Activated CD8-positive, alpha-beta memory T cell treated with anti-CD3 and anti-CD28 coated beads, Interleukin-2, amount 50 U/mL, for 48 hours (primary cell): ENCODE data around the gene CDC42EP4.
"Not testable (repeated sequence)": the region's sequence is repeated elsewhere in the genome, so short reads cannot be mapped to it uniquely, and the experiment has no call there.

Experiments used
- DNase-seq: peaks from one replicate; pipeline ENCODE4 v3.0.0-alpha.2; 2020

Gene CDC42EP4

GRCh38 chr17:73342541-73343167, 30.9 kb upstream of the CDC42EP4 start:
- DNase-seq: no peak

- DNase-seq: no peak
These were observed 30.3 kb upstream of the CDC42EP4 start for GRCh38 chr17:73342050-73342522.

GRCh38 chr17:73341350-73342049, 29.7 kb upstream of the CDC42EP4 start:
- DNase-seq: no peak

- DNase-seq: no peak
These were observed 28.3 kb upstream of the CDC42EP4 start for GRCh38 chr17:73340093-73340596.

GRCh38 chr17:73338566-73339197, 26.9 kb upstream of the CDC42EP4 start:
- DNase-seq: no peak

- DNase-seq: no peak
These were observed 26.3 kb upstream of the CDC42EP4 start for GRCh38 chr17:73338050-73338521.

GRCh38 chr17:73337330-73337710, 25.5 kb upstream of the CDC42EP4 start:
- DNase-seq: no peak

- DNase-seq: no peak
These were observed 24.9 kb upstream of the CDC42EP4 start for GRCh38 chr17:73336408-73337329.

GRCh38 chr17:73335591-73336407, 24.0 kb upstream of the CDC42EP4 start:
- DNase-seq: no peak

GRCh38 chr17:73334771-73335513, 23.1 kb upstream of the CDC42EP4 start:
- DNase-seq: no peak

GRCh38 chr17:73333445-73333844, 21.6 kb upstream of the CDC42EP4 start:
- DNase-seq: not testable (repeated sequence)

GRCh38 chr17:73331060-73331459, 19.3 kb upstream of the CDC42EP4 start:
- DNase-seq: no peak

- no peak for DNase-seq
These were observed 15.9 kb upstream of the CDC42EP4 start for GRCh38 chr17:73327676-73328075.

GRCh38 chr17:73325527-73325842, 13.7 kb upstream of the CDC42EP4 start:
- no peak for DNase-seq

GRCh38 chr17:73324711-73325526, 13.1 kb upstream of the CDC42EP4 start:
- no peak for DNase-seq

- DNase-seq: no peak
These were observed 12.3 kb upstream of the CDC42EP4 start for GRCh38 chr17:73324160-73324475.

- no peak for DNase-seq
These were observed 11.8 kb upstream of the CDC42EP4 start for GRCh38 chr17:73323409-73324159.

- no peak for DNase-seq
These were observed 8.9 kb upstream of the CDC42EP4 start for GRCh38 chr17:73320601-73321264.

GRCh38 chr17:73319766-73320165, 8.0 kb upstream of the CDC42EP4 start:
- no peak for DNase-seq
